ENCODE measurements around the gene AKAP12. TPM values are rescaled to one million over a fixed set of nuclear protein-coding genes. Genes with fewer than 3 reads are reported as not detected.

AKAP12 gene
- total RNA-seq, 1 donor from 2014 or later = 1.0 TPM

DNA sequence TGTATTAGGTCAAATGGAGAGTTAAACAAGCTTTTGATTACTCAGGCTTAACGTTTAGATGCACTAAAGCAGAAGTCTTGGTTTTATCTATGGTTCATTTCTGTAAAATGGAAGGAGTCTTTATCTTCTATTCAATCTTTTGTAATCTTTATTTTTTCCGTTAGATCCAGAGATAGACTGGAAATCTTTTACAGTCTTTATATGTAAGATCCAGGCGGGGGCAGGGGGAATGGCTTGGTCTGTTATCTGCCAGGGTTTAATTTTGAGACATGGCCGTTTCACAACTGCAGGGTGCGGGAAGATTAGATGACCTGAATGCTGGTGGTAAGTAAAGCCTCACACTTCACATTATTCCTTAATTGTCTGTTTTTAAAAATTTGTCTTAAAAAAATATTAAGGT lies 3.7 kb downstream of the AKAP12 start:
- peaks cover 62% of the 10 kb centered on the region for H3K27me3 Mint-ChIP-seq
- H3K36me3 Mint-ChIP-seq (ENCODE audit: low read depth) = no peaks in the 10 kb centered on the region
- H3K4me1 Mint-ChIP-seq = peaks cover 7% of the 10 kb centered on the region
- intact Hi-C loops (cut with micrococcal nuclease) = no loop called here
- no peak overlapping the region for H3K27ac Mint-ChIP-seq
- no peak overlapping the region for H3K4me3 Mint-ChIP-seq
- DNase-seq = no peak
- H3K9me3 Mint-ChIP-seq = no peaks in the 10 kb centered on the region

DNA sequence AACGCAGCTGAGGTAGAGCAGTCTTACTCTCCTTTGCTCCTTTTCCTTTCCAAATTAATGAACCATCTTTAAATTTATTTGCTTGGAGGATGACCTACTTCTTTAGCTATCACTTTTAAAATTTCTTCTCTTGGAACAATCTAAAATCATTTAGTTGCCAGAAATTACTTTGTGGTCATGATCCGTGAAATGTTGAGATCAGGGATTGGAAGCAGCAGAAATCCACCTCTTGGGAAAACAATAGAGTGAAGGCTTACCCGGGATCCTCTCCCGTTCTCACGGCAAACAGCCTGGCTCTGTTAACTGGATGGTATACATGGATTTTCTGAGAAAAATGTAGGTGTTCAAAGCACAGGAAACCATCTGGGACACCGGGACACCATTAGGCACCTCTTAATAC lies 7.7 kb downstream of the AKAP12 start:
- Mint-ChIP-seq H3K36me3 (ENCODE audit: low read depth) (no peaks in the 10 kb centered on the region), H3K27me3 (peaks cover 35% of the 10 kb centered on the region), H3K27ac (no peak overlapping the region), H3K4me1 (peaks cover 2% of the 10 kb centered on the region), H3K4me3 (no peak overlapping the region), H3K9me3 (no peaks in the 10 kb centered on the region)
- intact Hi-C loops (cut with micrococcal nuclease) = no loop called here
- DNase-seq = no peak

- intact Hi-C loops (cut with micrococcal nuclease) = no loop called here
- DNase-seq = no peak
- H3K27me3 Mint-ChIP-seq = peaks cover 27% of the 10 kb centered on the region
These were observed 8.5 kb downstream of the AKAP12 start for GRCh38 chr6:151248295-151248694.

GRCh38 chr6:151252634-151253033 lies 12.9 kb downstream of the AKAP12 start:
- peaks cover 19% of the 10 kb centered on the region for H3K27me3 Mint-ChIP-seq
- no peak overlapping the region for H3K27ac Mint-ChIP-seq
- H3K36me3 Mint-ChIP-seq (ENCODE audit: low read depth) = no peaks in the 10 kb centered on the region
- peaks cover 2% of the 10 kb centered on the region for H3K4me1 Mint-ChIP-seq
- no peaks in the 10 kb centered on the region for H3K9me3 Mint-ChIP-seq
- intact Hi-C loops (cut with micrococcal nuclease) = no loop called here
- no peak for DNase-seq
- H3K4me3 Mint-ChIP-seq = no peak overlapping the region

More at GRCh38 chr6:151248295-151248694, 8.5 kb downstream of the AKAP12 start:
- peak overlapping the region; percentile 13 for H3K27ac Mint-ChIP-seq
- no peak overlapping the region for H3K4me3 Mint-ChIP-seq
- H3K4me1 Mint-ChIP-seq = peaks cover 2% of the 10 kb centered on the region
- no peaks in the 10 kb centered on the region for H3K36me3 Mint-ChIP-seq (ENCODE audit: low read depth)
- H3K9me3 Mint-ChIP-seq = no peaks in the 10 kb centered on the region

DNA sequence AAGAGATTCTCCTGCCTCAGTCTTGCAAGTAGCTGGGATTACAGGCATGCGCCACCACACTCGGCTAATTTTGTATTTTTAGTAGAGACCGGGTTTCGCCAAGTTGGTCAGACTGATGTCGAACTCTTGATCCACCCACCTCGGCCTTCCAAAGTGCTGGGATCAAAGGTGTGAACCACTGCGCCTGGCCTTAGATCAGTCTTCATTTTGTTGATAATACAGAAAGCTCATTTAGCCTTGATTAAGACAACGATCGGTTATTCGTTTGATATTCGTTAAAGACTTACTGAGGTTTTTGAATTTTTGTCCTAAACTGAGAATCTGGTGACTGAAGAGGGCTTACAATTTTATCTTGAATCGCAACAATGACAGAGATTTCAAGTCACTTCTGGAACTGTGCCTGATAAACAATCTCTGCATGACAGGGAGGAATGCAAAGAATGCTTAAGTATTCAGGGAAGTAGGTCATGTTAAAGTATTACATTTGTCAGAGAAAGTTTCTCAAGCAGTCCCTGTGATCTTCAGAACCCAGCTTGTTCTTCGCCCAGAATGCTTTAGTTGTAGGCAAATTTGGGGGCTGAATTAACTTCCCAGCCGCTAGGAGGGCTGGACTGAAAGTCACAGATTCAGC lies 14.8 kb downstream of the AKAP12 start:
- H3K27ac Mint-ChIP-seq = no peak overlapping the region
- no peaks in the 10 kb centered on the region for H3K9me3 Mint-ChIP-seq
- H3K4me3 Mint-ChIP-seq = no peak overlapping the region
- H3K27me3 Mint-ChIP-seq = peaks cover 19% of the 10 kb centered on the region
- intact Hi-C loops (cut with micrococcal nuclease) = no loop called here
- no peaks in the 10 kb centered on the region for H3K36me3 Mint-ChIP-seq (ENCODE audit: low read depth)
- H3K4me1 Mint-ChIP-seq = no peaks in the 10 kb centered on the region
- DNase-seq = no peak

GRCh38 chr6:151255811-151256210 lies 16.0 kb downstream of the AKAP12 start:
- intact Hi-C loops (cut with micrococcal nuclease) = no loop called here
- peaks cover 16% of the 10 kb centered on the region for H3K27me3 Mint-ChIP-seq
- no peak overlapping the region for H3K27ac Mint-ChIP-seq
- no peak for DNase-seq
- no peaks in the 10 kb centered on the region for H3K9me3 Mint-ChIP-seq
- H3K4me1 Mint-ChIP-seq = no peaks in the 10 kb centered on the region
- no peak overlapping the region for H3K4me3 Mint-ChIP-seq
- H3K36me3 Mint-ChIP-seq (ENCODE audit: low read depth) = no peaks in the 10 kb centered on the region

GRCh38 chr6:151257985-151258445 lies 18.2 kb downstream of the AKAP12 start:
- H3K36me3 Mint-ChIP-seq (ENCODE audit: low read depth) = no peaks in the 10 kb centered on the region
- no peaks in the 10 kb centered on the region for H3K4me1 Mint-ChIP-seq
- H3K27ac Mint-ChIP-seq = no peak overlapping the region
- H3K9me3 Mint-ChIP-seq = no peaks in the 10 kb centered on the region
- DNase-seq = no peak
- no peak overlapping the region for H3K4me3 Mint-ChIP-seq
- H3K27me3 Mint-ChIP-seq = peaks cover 16% of the 10 kb centered on the region
- intact Hi-C loops (cut with micrococcal nuclease) = no loop called here

- intact Hi-C loops (cut with micrococcal nuclease) = no loop called here
- no peak overlapping the region for H3K4me3 Mint-ChIP-seq
- no peaks in the 10 kb centered on the region for H3K36me3 Mint-ChIP-seq (ENCODE audit: low read depth)
- H3K27ac Mint-ChIP-seq = no peak overlapping the region
- H3K4me1 Mint-ChIP-seq = no peaks in the 10 kb centered on the region
- peaks cover 12% of the 10 kb centered on the region for H3K27me3 Mint-ChIP-seq
- H3K9me3 Mint-ChIP-seq = no peaks in the 10 kb centered on the region
- DNase-seq = no peak
These were observed 20.4 kb downstream of the AKAP12 start for GRCh38 chr6:151260205-151260604.

- Mint-ChIP-seq H3K4me1 (no peaks in the 10 kb centered on the region), H3K9me3 (no peaks in the 10 kb centered on the region), H3K27me3 (peaks cover 25% of the 10 kb centered on the region), H3K4me3 (no peak overlapping the region), H3K36me3 (ENCODE audit: low read depth) (no peaks in the 10 kb centered on the region), H3K27ac (no peak overlapping the region)
- intact Hi-C loops (cut with micrococcal nuclease) = no loop called here
- no peak for DNase-seq
These were observed 23.3 kb downstream of the AKAP12 start for GRCh38 chr6:151263035-151263434.

- intact Hi-C loops (cut with micrococcal nuclease) = no loop called here
- Mint-ChIP-seq H3K9me3 (no peaks in the 10 kb centered on the region), H3K4me1 (no peaks in the 10 kb centered on the region), H3K27me3 (peaks cover 22% of the 10 kb centered on the region), H3K27ac (no peak overlapping the region), H3K4me3 (no peak overlapping the region), H3K36me3 (ENCODE audit: low read depth) (no peaks in the 10 kb centered on the region)
- no peak for DNase-seq
These were observed 24.2 kb downstream of the AKAP12 start for GRCh38 chr6:151263967-151264366.

GRCh38 chr6:151265282-151265681 lies 25.5 kb downstream of the AKAP12 start:
- peaks cover 27% of the 10 kb centered on the region for H3K27me3 Mint-ChIP-seq
- H3K9me3 Mint-ChIP-seq = no peaks in the 10 kb centered on the region

DNA sequence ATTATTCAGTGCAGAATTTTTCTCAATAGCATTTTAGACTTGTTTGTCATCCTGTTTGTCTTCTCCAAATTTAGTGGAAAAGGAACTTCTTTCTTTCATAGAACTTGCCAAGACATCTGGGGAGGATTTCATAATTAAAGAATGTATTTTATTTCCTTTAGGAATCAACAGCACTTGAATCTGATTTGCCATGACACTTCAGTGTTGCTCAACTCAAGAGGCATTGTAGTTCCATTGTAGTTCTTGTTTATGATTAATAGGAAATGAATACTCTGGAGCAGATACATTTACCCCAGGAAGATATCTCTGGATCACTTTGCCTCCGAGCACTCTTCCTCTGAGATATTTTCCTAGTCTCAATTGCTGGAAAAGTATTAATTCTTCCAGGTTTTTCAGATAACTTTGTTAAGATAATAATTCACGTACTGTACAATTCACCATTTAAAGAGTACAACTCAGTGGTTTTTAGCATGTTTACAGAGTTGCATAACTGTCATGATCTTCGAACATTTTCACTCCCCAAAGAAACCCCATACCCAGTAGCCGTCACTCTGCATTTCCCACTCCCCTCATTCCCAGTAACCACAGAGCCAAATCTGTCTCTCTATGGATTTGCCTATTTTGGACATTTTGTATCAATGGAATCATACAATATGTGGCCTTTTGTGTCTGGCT lies 29.7 kb downstream of the AKAP12 start:
- Mint-ChIP-seq H3K4me3 (no peak overlapping the region), H3K36me3 (ENCODE audit: low read depth) (no peaks in the 10 kb centered on the region), H3K4me1 (no peaks in the 10 kb centered on the region), H3K27me3 (peaks cover 32% of the 10 kb centered on the region), H3K27ac (no peak overlapping the region), H3K9me3 (no peaks in the 10 kb centered on the region)
- DNase-seq = no peak
- intact Hi-C loops (cut with micrococcal nuclease) = no loop called here

More at GRCh38 chr6:151265282-151265681, 25.5 kb downstream of the AKAP12 start:
- no peak overlapping the region for H3K27ac Mint-ChIP-seq
- no peak overlapping the region for H3K4me3 Mint-ChIP-seq
- no peak for DNase-seq
- H3K4me1 Mint-ChIP-seq = no peaks in the 10 kb centered on the region
- H3K36me3 Mint-ChIP-seq (ENCODE audit: low read depth) = no peaks in the 10 kb centered on the region
- intact Hi-C loops (cut with micrococcal nuclease) = no loop called here

- no peak overlapping the region for H3K4me3 Mint-ChIP-seq
- no peak for DNase-seq
- peaks cover 36% of the 10 kb centered on the region for H3K27me3 Mint-ChIP-seq
- H3K4me1 Mint-ChIP-seq = no peaks in the 10 kb centered on the region
- no peak overlapping the region for H3K27ac Mint-ChIP-seq
- no peaks in the 10 kb centered on the region for H3K9me3 Mint-ChIP-seq
- H3K36me3 Mint-ChIP-seq (ENCODE audit: low read depth) = no peaks in the 10 kb centered on the region
- intact Hi-C loops (cut with micrococcal nuclease) = no loop called here
These were observed 35.4 kb downstream of the AKAP12 start for GRCh38 chr6:151275121-151275520.

DNA sequence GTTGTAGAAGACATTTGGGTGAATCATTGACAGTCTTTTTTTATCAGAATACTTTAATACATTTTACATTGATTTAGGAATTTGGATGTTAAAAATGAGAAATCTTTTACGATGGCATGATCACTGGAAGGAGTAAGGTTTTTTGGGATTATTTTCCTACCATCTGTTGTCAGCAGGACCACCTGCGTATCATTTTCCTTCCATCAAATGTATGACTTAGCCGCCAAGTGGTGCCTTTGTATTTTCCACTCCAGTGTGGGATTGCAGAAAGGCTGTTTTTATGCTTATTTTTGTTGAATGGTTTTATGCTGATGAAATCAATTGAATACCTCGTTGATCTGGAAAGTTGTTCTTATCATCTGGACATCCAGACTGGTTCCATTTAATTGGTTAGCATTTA lies 35.8 kb downstream of the AKAP12 start:
- intact Hi-C loops (cut with micrococcal nuclease) = no loop called here
- Mint-ChIP-seq H3K4me3 (no peak overlapping the region), H3K36me3 (ENCODE audit: low read depth) (no peaks in the 10 kb centered on the region), H3K9me3 (no peaks in the 10 kb centered on the region), H3K27me3 (peaks cover 36% of the 10 kb centered on the region), H3K27ac (no peak overlapping the region), H3K4me1 (no peaks in the 10 kb centered on the region)
- DNase-seq = no peak

All from activated CD4-positive, alpha-beta T cell treated with anti-CD3 and anti-CD28 coated beads, Interleukin-2, amount 10 ng/mL, durations not matched to agents 24 days and 14 days (primary cell).